ENCODE results near the gene KIF3C. TPM values are rescaled to one million over a fixed set of nuclear protein-coding genes. Genes with fewer than 3 reads are reported as not detected.
"Not testable (repeated sequence)": the region's sequence is repeated elsewhere in the genome, so short reads cannot be mapped to it uniquely, and the experiment has no call there.

The KIF3C gene
- total RNA-seq, 1 donor: 11.8 TPM

DNA sequence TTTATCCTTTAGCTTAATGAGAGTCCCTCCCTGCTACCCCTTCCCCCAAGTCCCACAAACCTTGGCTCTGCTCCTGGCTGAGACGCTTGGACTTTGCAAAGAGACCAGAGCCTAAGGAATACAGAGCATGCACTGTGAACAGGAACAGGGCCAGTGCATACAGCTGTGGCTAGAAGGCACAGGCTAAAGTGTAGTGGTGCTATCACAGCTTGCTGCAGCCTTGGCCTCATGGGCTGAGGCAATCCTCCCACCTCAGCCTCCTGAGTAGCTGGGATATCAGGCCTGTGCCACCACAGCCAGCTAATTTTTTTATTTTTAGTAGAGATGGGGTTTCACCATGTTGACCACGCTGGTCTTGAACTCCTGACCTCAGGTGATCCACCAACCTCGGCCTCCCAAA, 64.5 kb downstream of the KIF3C start:
- no peak for DNase-seq (ENCODE audit: low read depth)
- no peak overlapping the region for H3K4me3 ChIP-seq (ENCODE audit: low read depth, low read length)
- TF ChIP-seq, protein P1, sequence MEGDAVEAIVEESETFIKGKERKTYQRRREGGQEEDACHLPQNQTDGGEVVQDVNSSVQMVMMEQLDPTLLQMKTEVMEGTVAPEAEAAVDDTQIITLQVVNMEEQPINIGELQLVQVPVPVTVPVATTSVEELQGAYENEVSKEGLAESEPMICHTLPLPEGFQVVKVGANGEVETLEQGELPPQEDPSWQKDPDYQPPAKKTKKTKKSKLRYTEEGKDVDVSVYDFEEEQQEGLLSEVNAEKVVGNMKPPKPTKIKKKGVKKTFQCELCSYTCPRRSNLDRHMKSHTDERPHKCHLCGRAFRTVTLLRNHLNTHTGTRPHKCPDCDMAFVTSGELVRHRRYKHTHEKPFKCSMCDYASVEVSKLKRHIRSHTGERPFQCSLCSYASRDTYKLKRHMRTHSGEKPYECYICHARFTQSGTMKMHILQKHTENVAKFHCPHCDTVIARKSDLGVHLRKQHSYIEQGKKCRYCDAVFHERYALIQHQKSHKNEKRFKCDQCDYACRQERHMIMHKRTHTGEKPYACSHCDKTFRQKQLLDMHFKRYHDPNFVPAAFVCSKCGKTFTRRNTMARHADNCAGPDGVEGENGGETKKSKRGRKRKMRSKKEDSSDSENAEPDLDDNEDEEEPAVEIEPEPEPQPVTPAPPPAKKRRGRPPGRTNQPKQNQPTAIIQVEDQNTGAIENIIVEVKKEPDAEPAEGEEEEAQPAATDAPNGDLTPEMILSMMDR (IDR thresholded peaks at IDR 0.05; ENCODE audit: insufficient read depth, low read length): no peak

DNA sequence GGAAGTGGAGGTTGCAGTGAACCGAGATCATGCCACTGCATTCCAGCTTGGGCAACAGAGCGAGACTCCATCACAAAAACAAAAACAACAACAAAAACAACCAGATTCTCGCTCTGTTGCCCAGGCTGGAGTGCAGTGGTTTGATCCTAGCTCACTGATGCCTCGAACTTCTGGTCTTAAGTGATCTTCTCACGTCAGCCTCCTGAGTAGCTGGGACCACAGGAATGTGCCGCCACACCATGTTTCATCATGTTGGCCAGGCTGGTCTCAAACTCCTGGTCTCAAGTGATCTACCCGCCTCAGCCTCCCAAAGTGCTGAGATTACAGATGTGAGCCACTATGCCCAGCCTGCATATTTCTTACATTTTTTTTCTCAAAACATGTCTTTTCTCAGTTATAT, 64.9 kb downstream of the KIF3C start:
- not testable (repeated sequence) for H3K4me3 ChIP-seq (ENCODE audit: low read depth, low read length)
- DNase-seq (ENCODE audit: low read depth): peak; percentile 13

DNA sequence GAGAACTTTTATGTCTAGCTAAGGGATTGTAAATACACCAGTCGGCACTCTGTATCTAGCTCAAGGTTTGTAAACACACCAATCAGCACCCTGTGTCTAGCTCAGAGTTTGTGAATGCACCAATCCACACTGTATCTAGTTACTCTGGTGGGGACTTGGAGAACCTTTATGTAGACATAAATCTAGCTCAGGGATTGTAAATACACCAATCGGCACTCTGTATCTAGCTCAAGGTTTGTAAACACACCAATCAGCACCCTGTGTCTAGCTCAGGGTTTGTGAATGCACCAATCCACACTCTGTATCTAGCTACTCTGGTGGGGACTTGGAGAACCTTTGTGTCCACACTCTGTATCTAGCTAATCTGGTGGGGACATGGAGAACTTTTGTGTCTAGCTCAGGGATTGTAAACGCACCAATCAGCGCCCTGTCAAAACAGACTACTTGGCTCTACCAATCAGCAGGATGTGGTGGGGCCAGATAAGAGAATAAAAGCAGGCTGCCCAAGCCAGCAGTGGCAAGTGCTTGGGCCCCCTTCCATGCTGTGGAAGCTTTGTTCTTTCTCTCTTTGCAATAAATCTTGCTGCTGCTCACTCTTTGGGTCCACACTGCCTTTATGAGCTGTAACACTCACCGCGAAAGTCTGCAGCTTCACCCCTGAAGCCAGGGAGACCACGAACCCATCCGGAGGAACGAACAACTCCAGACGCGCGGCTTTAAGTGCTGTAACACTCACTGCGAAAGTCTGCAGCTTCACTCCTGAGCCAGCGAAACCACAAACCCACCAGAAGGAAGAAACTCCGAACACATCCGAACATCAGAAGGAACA, 66.1 kb downstream of the KIF3C start:
- DNase-seq (ENCODE audit: low read depth); H3K4me3 ChIP-seq (ENCODE audit: low read depth, low read length): not testable (repeated sequence)

DNA sequence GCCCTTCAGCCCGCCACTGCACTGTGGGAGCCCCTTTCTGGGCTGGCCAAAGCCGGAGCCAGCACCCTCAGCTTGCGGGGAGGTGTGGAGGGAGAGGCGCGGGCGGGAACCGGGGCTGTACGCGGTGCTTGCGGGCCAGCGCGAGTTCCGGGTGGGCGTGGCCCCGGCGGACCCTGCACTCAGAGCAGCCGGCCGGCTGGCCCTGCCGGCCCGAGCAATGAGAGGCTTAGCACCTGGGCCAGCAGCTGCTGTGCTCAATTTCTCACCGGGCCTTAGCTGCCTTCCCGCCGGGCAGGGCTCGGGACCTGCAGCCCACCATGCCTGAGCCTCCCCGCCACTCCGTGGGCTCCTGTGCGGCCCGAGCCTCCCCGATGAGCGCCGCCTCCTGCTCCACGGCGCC, 66.9 kb downstream of the KIF3C start:
- not testable (repeated sequence) for DNase-seq (ENCODE audit: low read depth); H3K4me3 ChIP-seq (ENCODE audit: low read depth, low read length)

DNA sequence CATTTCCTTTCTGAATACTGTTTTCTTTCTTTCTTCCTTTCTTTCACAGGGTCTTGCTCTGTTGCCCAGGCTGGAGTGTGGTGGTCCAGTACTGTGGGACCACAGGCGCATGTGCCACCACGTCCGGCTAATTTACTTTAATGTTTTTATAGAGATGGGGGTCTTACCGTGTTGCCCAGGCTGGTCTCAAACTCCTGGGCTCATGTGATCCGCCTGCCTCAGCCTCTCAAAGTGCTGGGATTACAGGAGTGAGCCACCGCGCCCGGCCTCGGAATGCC, 68.7 kb downstream of the KIF3C start:
- not testable (repeated sequence) for DNase-seq (ENCODE audit: low read depth); H3K4me3 ChIP-seq (ENCODE audit: low read depth, low read length)

GRCh38 chr2:25912851-25913695, 69.2 kb downstream of the KIF3C start:
- H3K4me3 ChIP-seq (ENCODE audit: low read depth, low read length): no peak overlapping the region
- peak; percentile 89 for DNase-seq (ENCODE audit: low read depth)
- TF ChIP-seq, protein P1 (IDR thresholded peaks at IDR 0.05; ENCODE audit: insufficient read depth, low read length): no peak

- DNase-seq (ENCODE audit: low read depth): not testable (repeated sequence)
Measured at GRCh38 chr2:25909574-25909973, 72.7 kb downstream of the KIF3C start.

GRCh38 chr2:25905126-25905525, 77.2 kb downstream of the KIF3C start:
- no peak overlapping the region for H3K4me3 ChIP-seq (ENCODE audit: low read depth, low read length)
- peak; percentile 23 for DNase-seq (ENCODE audit: low read depth)
- TF ChIP-seq, protein P1 (IDR thresholded peaks at IDR 0.05; ENCODE audit: insufficient read depth, low read length): no peak

More at GRCh38 chr2:25909574-25909973, 72.7 kb downstream of the KIF3C start:
- not testable (repeated sequence) for H3K4me3 ChIP-seq (ENCODE audit: low read depth, low read length)

GRCh38 chr2:25903216-25903776, 79.0 kb downstream of the KIF3C start:
- no peak for DNase-seq (ENCODE audit: low read depth)
- H3K4me3 ChIP-seq (ENCODE audit: low read depth, low read length): no peak overlapping the region

More at GRCh38 chr2:25903216-25903776, 79.0 kb downstream of the KIF3C start:
- TF ChIP-seq, protein P1 (IDR thresholded peaks at IDR 0.05; ENCODE audit: insufficient read depth, low read length): no peak

All from fibroblast of the aortic adventitia (primary cell).